Measurements from ENCODE around the gene LRRC45. TPM values are rescaled to one million over a fixed set of nuclear protein-coding genes. Genes with fewer than 3 reads are reported as not detected.

The LRRC45 gene
- total RNA-seq, 1 experiment from 2014 or later, result 34.3 TPM

- ChIA-PET POLR2A (ENCODE audit: low non-redundant PET) (no interaction called here), CTCF (no interaction called here)
- Histone ChIP-seq H3K9me3 (ENCODE audit: low read depth, low read length, poor library complexity, severe bottlenecking) (no peaks in the 10 kb centered on the region), H3K27me3 (replicated peaks; ENCODE audit: insufficient read depth, low read depth, low read length, poor library complexity) (no peaks in the 10 kb centered on the region), H3K4me3 (ENCODE audit: low read depth, low read length, poor library complexity, severe bottlenecking) (no peak overlapping the region), H3K27ac (ENCODE audit: low read depth, low read length, poor library complexity, severe bottlenecking) (no peak overlapping the region), H3K36me3 (ENCODE audit: insufficient read depth, low read length, poor library complexity, severe bottlenecking) (peaks cover 8% of the 10 kb centered on the region), H3K4me1 (ENCODE audit: insufficient read depth, low read length, poor library complexity, severe bottlenecking) (peaks cover 23% of the 10 kb centered on the region)
- TSS peak; percentile 73 for BruUV-seq (replicated peaks)
- DNase-seq (ENCODE audit: low spot score), result no peak
- TF ChIP-seq, protein P1, sequence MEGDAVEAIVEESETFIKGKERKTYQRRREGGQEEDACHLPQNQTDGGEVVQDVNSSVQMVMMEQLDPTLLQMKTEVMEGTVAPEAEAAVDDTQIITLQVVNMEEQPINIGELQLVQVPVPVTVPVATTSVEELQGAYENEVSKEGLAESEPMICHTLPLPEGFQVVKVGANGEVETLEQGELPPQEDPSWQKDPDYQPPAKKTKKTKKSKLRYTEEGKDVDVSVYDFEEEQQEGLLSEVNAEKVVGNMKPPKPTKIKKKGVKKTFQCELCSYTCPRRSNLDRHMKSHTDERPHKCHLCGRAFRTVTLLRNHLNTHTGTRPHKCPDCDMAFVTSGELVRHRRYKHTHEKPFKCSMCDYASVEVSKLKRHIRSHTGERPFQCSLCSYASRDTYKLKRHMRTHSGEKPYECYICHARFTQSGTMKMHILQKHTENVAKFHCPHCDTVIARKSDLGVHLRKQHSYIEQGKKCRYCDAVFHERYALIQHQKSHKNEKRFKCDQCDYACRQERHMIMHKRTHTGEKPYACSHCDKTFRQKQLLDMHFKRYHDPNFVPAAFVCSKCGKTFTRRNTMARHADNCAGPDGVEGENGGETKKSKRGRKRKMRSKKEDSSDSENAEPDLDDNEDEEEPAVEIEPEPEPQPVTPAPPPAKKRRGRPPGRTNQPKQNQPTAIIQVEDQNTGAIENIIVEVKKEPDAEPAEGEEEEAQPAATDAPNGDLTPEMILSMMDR (conservative IDR thresholded peaks at IDR 0.05; ENCODE audit: low read depth, low read length), result no peak
- TF ChIP-seq EZH2 (IDR thresholded peaks at IDR 0.05; ENCODE audit: borderline replicate concordance, low read depth, low read length, poor library complexity, severe bottlenecking), result no peak
- intact Hi-C loops (cut with micrococcal nuclease; ENCODE audit: unreplicated experiment), result no loop called here
Measured at GRCh38 chr17:82018152-82018988, 4.7 kb upstream of the LRRC45 start.

DNA sequence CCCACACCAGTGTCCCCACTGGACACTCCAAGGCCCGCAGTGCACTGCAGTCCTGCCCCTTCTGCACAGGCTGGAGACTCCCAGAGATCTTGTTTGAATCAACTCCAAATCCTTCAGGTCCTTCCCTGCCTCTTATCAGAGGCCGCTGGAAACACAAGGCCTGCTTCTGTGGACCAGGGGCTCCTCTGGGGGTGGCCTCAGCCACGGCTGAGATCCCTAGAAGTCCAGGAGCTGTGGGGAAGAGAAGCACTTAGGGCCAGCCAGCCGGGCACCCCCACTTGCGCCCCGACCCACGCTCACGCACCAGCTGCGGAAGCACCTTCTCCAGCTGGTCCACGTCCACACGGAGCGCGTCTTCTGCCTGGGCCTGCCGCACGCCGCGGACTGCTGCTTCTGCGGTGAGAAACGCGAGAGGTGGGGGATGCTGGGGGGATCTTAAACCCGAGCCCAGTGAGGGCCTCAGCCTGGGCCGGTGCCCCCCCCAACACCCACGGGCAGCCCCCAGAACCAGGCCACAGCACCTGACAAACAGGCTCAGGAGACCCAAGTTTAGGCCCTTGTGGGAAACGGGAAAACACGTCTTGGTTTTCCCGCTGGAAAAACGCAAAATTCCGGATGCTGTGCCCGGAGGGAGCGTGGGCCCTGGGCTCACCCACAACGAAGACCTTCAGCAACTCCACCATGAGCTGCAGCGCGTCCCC is 4.0 kb upstream of the LRRC45 start:
- Histone ChIP-seq H3K36me3 (ENCODE audit: insufficient read depth, low read length, poor library complexity, severe bottlenecking) (peaks cover 8% of the 10 kb centered on the region), H3K4me3 (ENCODE audit: low read depth, low read length, poor library complexity, severe bottlenecking) (no peak overlapping the region), H3K9me3 (ENCODE audit: low read depth, low read length, poor library complexity, severe bottlenecking) (no peaks in the 10 kb centered on the region), H3K4me1 (ENCODE audit: insufficient read depth, low read length, poor library complexity, severe bottlenecking) (peaks cover 26% of the 10 kb centered on the region), H3K27me3 (replicated peaks; ENCODE audit: insufficient read depth, low read depth, low read length, poor library complexity) (no peaks in the 10 kb centered on the region), H3K27ac (ENCODE audit: low read depth, low read length, poor library complexity, severe bottlenecking) (no peak overlapping the region)
- POLR2A ChIA-PET (ENCODE audit: low non-redundant PET), result no interaction called here
- CTCF ChIA-PET, result interaction anchor here (0.5 to 4.1 kb wide), 4 partner anchors 12 to 60 kb away, joined by 3 to 23 read pairs (median 6); no protein-coding TSS in a partner anchor
- no peak for DNase-seq (ENCODE audit: low spot score)
- TF ChIP-seq, protein P1 (conservative IDR thresholded peaks at IDR 0.05; ENCODE audit: low read depth, low read length), result no peak
- no peak for TF ChIP-seq EZH2 (IDR thresholded peaks at IDR 0.05; ENCODE audit: borderline replicate concordance, low read depth, low read length, poor library complexity, severe bottlenecking)
- intact Hi-C loops (cut with micrococcal nuclease; ENCODE audit: unreplicated experiment), result no loop called here
- no TSS peak for BruUV-seq (replicated peaks)

DNA sequence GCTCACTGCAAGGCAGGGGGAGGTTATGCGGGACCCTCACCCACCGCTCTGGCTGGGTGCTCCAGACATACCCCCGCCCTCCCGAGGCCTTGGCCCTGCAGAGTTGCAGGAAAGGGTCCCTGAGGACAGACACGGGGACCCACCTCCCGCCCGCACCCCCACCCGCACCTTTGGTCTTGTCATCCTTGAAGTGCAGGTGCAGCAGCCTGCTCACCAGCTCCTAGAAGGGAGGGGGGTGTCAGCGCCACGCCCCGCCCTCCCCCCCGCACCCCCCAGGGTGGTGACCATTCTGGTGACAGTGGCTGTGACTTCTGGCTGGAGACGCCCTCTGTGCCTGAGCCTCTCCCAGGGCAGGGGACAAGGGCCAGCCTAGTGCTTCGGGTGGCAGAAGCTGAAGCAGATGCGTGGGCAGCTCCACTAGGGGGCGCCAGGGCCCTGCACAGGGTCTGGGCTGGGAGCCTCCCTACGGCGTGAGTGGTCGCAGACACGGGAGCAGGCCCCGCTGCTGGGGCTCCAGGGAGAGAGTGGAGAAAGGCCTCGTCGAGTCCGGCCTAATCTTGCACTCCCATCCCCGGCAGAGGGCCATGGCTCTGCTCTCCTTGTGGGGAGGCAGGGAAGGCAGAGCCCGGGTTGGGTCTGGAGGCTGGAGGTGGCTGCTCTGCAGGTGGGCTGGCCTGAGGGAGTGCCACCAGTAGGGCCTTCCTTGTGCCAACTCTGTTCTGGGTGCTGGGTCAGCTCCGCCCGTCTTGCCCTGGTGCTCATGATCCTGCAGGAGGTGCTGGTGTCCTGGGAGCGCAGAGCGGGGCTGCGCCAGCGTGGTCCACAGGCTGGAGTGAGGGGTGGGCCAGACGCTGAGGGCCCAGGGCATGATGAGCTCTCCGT is 3.2 kb upstream of the LRRC45 start:
- intact Hi-C loops (cut with micrococcal nuclease; ENCODE audit: unreplicated experiment), result loop anchor here (5.0 kb wide), 1 partner anchor 63 kb away; no protein-coding TSS in a partner anchor
- CTCF ChIA-PET, result interaction anchor here (0.5 to 4.1 kb wide), 6 partner anchors 11 to 1151 kb away, joined by 3 to 23 read pairs (median 4); no protein-coding TSS in a partner anchor

More for the DNA sequence above, 3.2 kb upstream of the LRRC45 start:
- no peak overlapping the region for H3K4me3 ChIP-seq (ENCODE audit: low read depth, low read length, poor library complexity, severe bottlenecking)
- H3K27ac ChIP-seq (ENCODE audit: low read depth, low read length, poor library complexity, severe bottlenecking), result no peak overlapping the region
- H3K9me3 ChIP-seq (ENCODE audit: low read depth, low read length, poor library complexity, severe bottlenecking), result no peaks in the 10 kb centered on the region
- H3K27me3 ChIP-seq (replicated peaks; ENCODE audit: insufficient read depth, low read depth, low read length, poor library complexity), result no peaks in the 10 kb centered on the region
- no TSS peak for BruUV-seq (replicated peaks)
- H3K4me1 ChIP-seq (ENCODE audit: insufficient read depth, low read length, poor library complexity, severe bottlenecking), result peaks cover 24% of the 10 kb centered on the region
- POLR2A ChIA-PET (ENCODE audit: low non-redundant PET), result no interaction called here
- H3K36me3 ChIP-seq (ENCODE audit: insufficient read depth, low read length, poor library complexity, severe bottlenecking), result peaks cover 8% of the 10 kb centered on the region
- no peak for TF ChIP-seq EZH2 (IDR thresholded peaks at IDR 0.05; ENCODE audit: borderline replicate concordance, low read depth, low read length, poor library complexity, severe bottlenecking)
- TF ChIP-seq, protein P1 (conservative IDR thresholded peaks at IDR 0.05; ENCODE audit: low read depth, low read length), result peak; percentile 90
- DNase-seq (ENCODE audit: low spot score), result peak; percentile 72
